Lower lobe of right lung (tissue), 2 donors: ENCODE measurements around the gene CLDN34. TPM values are rescaled to one million over a fixed set of nuclear protein-coding genes. Genes with fewer than 3 reads are reported as not detected.

Source experiments
- ATAC-seq, 2 donors: fragments of 200-7000 bp; cut with Tn5 transposase; one replicate each; pipeline ENCODE4 v1.9.1; 2020 to 2022; ENCODE audit warnings: mild to moderate bottlenecking in 2 of 2, moderate library complexity in 2 of 2
- DNase-seq: peaks from one replicate; pipeline ENCODE4 v3.0.0-alpha.2; 2020
- H3K27ac ChIP-seq: fragments of 200-600 bp; one replicate; pipeline ENCODE4 v1.8.0; 2022
- H3K27me3 ChIP-seq: fragments of 200-600 bp; one replicate; pipeline ENCODE4 v1.8.0; 2022; ENCODE audit warnings: low read depth
- H3K36me3 ChIP-seq: fragments of 200-600 bp; one replicate; pipeline ENCODE4 v1.8.0; 2022; ENCODE audit warnings: mild to moderate bottlenecking
- H3K4me1 ChIP-seq: fragments of 200-600 bp; one replicate; pipeline ENCODE4 v1.8.0; 2022
- H3K4me3 ChIP-seq: fragments of 200-600 bp; one replicate; pipeline ENCODE4 v1.8.0; 2022; ENCODE audit warnings: mild to moderate bottlenecking
- H3K9me3 ChIP-seq: fragments of 200-600 bp; one replicate; pipeline ENCODE4 v1.8.0; 2022
- CTCF ChIP-seq: fragments of 200-600 bp; IDR thresholded peaks from one replicate; pipeline ENCODE4 v1.8.0; 2022; ENCODE audit warnings: antibody characterized with exemption, mild to moderate bottlenecking
- intact Hi-C: fragments of 100-400 bp; cut with DNase I; formaldehyde crosslinking; loops from one replicate; pipeline ENCODE4 v1.11.0; 2022
- total RNA-seq: library from RNA; stranded (reverse); fragmentation: NEBNext Ultra II Directional; extraction: Animal tissue kit (Norgen Biotek cat#: 25700); gene quantifications from one replicate; pipeline ENCODE4 v1.2.1, GENCODE V29; 2021
- donor health status: DM: no; HTN: yes; CAD: no; lungs with severe emphysema.

The CLDN34 gene
- total RNA-seq, 1 donor from 2014 or later: 0.50 TPM

GRCh38 chrX:9952300-9952699 lies 14.9 kb upstream of the CLDN34 start:
- TF ChIP-seq CTCF: no peak
- intact Hi-C loops: no loop called here

GRCh38 chrX:9953396-9953795 lies 13.8 kb upstream of the CLDN34 start:
- DNase-seq (no peak), ATAC-seq (no peak)
- H3K4me3 ChIP-seq: no peak overlapping the region
- H3K4me1 ChIP-seq: no peaks in the 10 kb centered on the region
- H3K27ac ChIP-seq: no peak overlapping the region
- H3K36me3 ChIP-seq: no peaks in the 10 kb centered on the region
- H3K27me3 ChIP-seq: no peaks in the 10 kb centered on the region
- no peak for TF ChIP-seq CTCF
- intact Hi-C loops: no loop called here
- H3K9me3 ChIP-seq: no peaks in the 10 kb centered on the region

More at GRCh38 chrX:9952300-9952699, 14.9 kb upstream of the CLDN34 start:
- ATAC-seq (no peak), DNase-seq (no peak)
- no peak overlapping the region for H3K4me3 ChIP-seq
- H3K4me1 ChIP-seq: no peaks in the 10 kb centered on the region
- no peaks in the 10 kb centered on the region for H3K27me3 ChIP-seq
- H3K27ac ChIP-seq: no peak overlapping the region
- no peaks in the 10 kb centered on the region for H3K9me3 ChIP-seq
- H3K36me3 ChIP-seq: no peaks in the 10 kb centered on the region

GRCh38 chrX:9955506-9955905 lies 11.7 kb upstream of the CLDN34 start:
- H3K4me1 ChIP-seq: no peaks in the 10 kb centered on the region
- H3K27me3 ChIP-seq: no peaks in the 10 kb centered on the region
- DNase-seq: no peak
- H3K27ac ChIP-seq: no peak overlapping the region
- intact Hi-C loops: no loop called here
- no peak overlapping the region for H3K4me3 ChIP-seq
- H3K9me3 ChIP-seq: no peaks in the 10 kb centered on the region
- no peaks in the 10 kb centered on the region for H3K36me3 ChIP-seq
- TF ChIP-seq CTCF: no peak
- ATAC-seq: no peak

- H3K27me3 ChIP-seq: no peaks in the 10 kb centered on the region
- no peaks in the 10 kb centered on the region for H3K9me3 ChIP-seq
- no peak overlapping the region for H3K27ac ChIP-seq
- no peak overlapping the region for H3K4me3 ChIP-seq
- intact Hi-C loops: no loop called here
- TF ChIP-seq CTCF: no peak
- ATAC-seq (no peak), DNase-seq (no peak)
- no peaks in the 10 kb centered on the region for H3K36me3 ChIP-seq
- no peaks in the 10 kb centered on the region for H3K4me1 ChIP-seq
Observed at GRCh38 chrX:9957743-9958142, 9.4 kb upstream of the CLDN34 start.

- DNase-seq (no peak), ATAC-seq (no peak)
- H3K4me1 ChIP-seq: no peaks in the 10 kb centered on the region
- no peaks in the 10 kb centered on the region for H3K36me3 ChIP-seq
- no peaks in the 10 kb centered on the region for H3K9me3 ChIP-seq
- intact Hi-C loops: no loop called here
- no peak overlapping the region for H3K4me3 ChIP-seq
- TF ChIP-seq CTCF: no peak
- H3K27me3 ChIP-seq: no peaks in the 10 kb centered on the region
- no peak overlapping the region for H3K27ac ChIP-seq
Observed at GRCh38 chrX:9958183-9958582, 9.0 kb upstream of the CLDN34 start.

GRCh38 chrX:9961750-9962149 lies 5.4 kb upstream of the CLDN34 start:
- H3K36me3 ChIP-seq: no peaks in the 10 kb centered on the region
- no peaks in the 10 kb centered on the region for H3K4me1 ChIP-seq
- DNase-seq: no peak
- TF ChIP-seq CTCF: no peak
- intact Hi-C loops: no loop called here
- ATAC-seq: no peak
- no peaks in the 10 kb centered on the region for H3K27me3 ChIP-seq
- H3K27ac ChIP-seq: no peak overlapping the region
- no peak overlapping the region for H3K4me3 ChIP-seq
- no peaks in the 10 kb centered on the region for H3K9me3 ChIP-seq
